NCI-H2227 (cell line): Measurements from ENCODE around the gene ARHGAP30.

Experiments
- DNase-seq: peaks from one replicate; lab custom pipeline; 2025; ENCODE audit not compliant: unreplicated experiment; lab: John Stamatoyannopoulos, UW

The ARHGAP30 gene

DNA sequence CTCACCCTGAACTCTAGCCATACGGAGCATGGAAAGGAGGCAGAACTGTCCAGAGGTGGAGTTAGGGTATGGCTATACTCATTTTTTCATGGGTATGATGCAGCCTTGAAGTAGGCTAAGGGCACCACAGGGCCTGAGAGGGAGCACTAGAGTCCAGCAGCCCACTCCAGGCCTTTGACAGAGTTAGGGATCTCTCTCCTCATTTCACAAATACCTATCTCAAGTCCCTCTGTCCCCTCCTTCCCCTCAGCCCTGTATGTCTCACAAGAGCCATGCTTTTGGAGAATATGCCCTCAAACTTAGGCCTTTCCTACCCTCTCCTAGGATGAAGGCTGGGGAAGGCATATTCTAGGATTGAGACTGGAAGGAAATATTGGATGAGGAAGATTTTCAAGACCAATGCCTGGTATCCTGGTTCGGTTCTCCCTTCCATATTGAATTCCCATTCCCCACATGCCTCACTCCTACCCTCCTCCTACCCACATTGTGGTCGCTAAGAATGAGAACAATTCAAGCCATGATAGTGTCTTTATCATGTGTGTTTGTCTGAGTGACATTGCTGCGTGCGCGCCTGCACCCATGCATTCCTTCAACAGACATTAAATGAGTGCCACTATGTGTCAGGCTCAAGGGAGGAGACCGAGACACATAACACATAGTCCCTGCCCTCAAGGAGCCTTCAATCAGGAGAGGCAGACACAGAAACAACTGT is 22.3 kb upstream of the ARHGAP30 start:
- DNase-seq = no peak

DNA sequence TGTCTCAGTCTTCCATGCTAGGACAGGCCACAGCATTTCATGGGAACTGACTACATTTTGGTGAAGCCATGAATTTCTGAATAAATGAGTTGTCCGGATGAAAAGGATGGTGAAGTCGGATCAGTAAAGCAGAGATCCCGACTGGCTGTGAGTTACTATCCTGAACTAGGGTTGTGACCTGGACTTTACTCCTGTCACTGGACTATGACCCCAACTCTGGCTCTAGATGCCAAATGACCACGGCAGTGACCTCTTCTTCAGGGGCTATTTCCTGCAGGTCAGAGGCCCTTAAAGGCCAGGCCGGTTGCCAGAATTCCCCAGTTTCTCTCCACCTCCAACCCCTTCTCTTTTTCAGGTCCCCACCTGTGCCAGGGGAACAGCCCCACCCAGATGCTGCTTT is 21.4 kb upstream of the ARHGAP30 start:
- DNase-seq = no peak

- DNase-seq = no peak
Observed at GRCh38 chr1:161090617-161091016, 20.9 kb upstream of the ARHGAP30 start.

DNA sequence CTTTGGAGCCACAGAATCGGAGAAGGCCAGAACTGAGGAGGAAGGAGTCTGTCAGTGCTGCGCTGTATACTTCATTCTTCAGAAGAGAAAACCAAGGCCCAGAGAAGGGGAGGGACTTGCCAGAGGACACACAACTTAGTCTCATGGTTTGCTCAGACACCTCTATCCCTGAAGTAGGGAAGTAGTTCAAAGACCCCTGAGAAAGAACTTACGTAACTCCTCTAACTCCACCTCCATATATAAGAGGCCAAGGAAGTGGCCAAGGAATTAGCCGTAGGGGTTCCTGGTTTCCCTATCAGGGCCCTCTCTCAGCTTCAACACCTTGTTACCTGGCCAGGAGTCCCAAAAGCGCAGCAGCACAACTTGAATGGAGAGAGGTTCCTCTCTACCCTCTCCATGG is 20.2 kb upstream of the ARHGAP30 start:
- no peak for DNase-seq

- no peak for DNase-seq
Observed at GRCh38 chr1:161089251-161089924, 19.7 kb upstream of the ARHGAP30 start, which contains the start of gene NECTIN4. Gene NECTIN4 (minus strand): TSS chr1:161089558. CDS start chr1:161089296, 262 bp downstream.

GRCh38 chr1:161088587-161089110 is 19.0 kb upstream of the ARHGAP30 start:
- no peak for DNase-seq

- DNase-seq = no peak
Observed at GRCh38 chr1:161086457-161086856, 16.8 kb upstream of the ARHGAP30 start.

DNA sequence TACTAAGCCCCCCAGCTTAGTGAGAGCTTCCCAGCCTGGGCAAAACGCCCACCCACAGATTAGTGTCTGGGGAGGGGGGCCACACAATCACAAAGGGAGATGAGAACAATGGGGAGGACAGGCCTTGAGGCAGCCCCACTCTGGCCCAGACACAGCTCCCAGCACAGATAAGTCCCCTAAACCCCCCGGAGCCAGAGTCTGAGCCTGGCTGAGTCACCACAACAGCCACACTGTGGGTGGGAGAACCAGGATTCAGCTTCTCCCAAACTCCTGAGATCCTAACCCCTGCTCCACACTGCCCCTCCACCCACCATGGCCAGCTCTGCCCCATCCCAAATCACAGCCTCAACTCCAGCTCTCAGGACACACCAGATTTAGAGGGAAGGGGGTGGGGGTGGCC is 15.5 kb upstream of the ARHGAP30 start:
- DNase-seq = no peak

- DNase-seq = no peak
Observed at GRCh38 chr1:161084597-161084988, 14.9 kb upstream of the ARHGAP30 start.

GRCh38 chr1:161083748-161084596 is 14.3 kb upstream of the ARHGAP30 start:
- DNase-seq = no peak

GRCh38 chr1:161082996-161083747 is 13.5 kb upstream of the ARHGAP30 start:
- no peak for DNase-seq

DNA sequence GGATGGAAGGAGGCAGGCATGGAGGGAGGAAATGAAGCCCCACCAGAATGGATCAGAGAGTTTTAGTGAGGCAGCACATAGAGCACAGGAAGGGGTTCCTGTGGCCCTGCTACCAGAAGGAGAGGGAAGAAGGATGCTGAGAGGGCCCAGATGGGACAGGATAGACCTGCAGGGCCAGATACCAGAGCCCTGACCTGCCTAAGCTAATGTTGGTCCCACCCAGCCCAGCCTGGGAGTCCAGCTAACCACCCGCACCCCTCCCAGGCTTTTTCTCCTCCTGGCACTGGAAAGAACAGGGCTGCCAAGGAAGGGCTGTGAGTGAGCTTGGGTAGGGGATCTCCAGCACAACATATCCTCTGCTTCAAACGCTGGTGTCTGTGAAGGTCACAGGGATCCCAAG is 12.8 kb upstream of the ARHGAP30 start:
- no peak for DNase-seq

GRCh38 chr1:161081519-161081918 is 11.8 kb upstream of the ARHGAP30 start:
- no peak for DNase-seq

DNA sequence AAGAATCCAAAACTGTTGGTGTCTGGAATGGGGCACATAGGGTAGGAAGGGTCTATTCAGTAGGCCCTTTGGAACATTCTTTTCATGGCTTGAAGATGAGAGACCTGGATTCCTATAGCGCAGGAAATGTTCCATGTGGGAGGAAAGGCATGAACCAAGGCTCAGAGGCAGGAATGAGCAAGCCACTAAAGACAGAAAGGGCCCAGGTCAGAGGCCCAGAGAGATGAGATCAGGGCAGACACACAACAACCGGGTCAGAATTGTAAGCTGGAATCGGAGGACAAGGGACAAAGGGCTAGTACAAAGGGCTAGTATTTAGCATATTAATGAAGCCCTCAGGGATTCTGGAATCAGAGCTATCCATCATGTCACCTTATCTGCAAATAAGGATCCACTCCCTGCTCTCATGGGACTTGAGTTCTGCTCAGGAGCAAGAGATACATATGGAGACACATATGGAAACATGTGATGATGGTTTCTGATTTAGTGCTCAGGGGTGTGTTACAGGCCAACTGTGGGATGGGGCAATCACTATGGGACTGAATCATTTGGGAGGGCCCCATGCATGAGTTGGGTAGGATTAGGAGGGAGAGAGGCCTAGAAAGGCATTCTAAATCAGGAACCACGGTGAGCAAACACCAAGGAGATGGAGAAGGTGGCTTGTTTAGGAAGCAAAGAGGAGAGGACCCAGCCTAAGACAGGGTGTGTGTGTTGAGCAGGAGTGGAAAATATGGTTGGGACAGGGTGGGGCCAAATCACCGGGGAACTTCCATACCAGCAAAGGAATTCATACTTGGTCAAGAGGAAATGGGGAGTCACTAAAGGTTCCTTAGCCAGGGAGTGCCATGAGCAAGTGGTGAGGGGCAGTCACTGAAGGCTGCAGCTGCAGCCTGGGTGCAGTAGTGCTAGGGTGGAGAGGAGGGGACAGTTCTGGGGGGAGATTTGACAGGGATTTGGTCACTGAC is 11.0 kb upstream of the ARHGAP30 start:
- DNase-seq = no peak

- no peak for DNase-seq
Observed at GRCh38 chr1:161079436-161080110, 9.9 kb upstream of the ARHGAP30 start.

DNA sequence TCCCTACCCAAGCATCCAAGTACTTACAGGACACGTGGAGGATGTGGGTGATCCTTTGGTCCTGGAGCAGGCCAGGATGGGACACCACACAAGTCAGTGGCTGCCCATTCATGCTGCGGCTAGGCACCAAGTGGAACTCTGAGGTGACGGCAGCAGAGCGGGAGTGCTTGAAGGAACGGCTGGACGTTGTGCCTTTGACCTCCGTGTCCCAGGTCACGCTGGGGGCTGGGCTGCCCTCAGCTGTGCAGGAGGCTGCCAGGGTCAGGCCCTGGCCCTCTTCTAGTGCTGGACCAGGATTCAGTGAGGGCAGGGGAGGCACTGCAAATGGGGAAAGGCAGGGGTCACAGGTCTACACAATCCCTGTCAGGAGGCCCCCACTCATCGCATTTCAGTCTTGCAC is 7.7 kb upstream of the ARHGAP30 start:
- no peak for DNase-seq

DNA sequence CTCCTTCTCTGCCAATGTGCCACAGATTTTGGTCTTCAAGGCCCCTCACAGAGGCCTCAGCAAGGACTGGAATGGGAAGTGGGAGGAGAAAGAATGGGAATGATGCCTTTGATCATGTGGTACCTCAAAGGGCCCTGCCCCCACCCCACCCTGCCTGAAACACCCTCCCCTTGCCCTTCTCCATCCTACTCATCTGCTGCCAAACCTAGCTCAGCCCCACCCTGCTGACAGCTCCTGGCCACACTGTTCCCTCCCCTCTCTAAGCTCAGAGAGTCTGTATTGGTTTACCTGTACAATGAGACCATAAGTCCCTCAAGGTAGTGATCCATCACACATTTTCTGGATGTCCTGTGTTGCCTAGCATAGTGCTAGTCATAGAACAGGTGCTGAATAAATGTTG is 6.7 kb upstream of the ARHGAP30 start:
- no peak for DNase-seq

- no peak for DNase-seq
Observed at GRCh38 chr1:161074676-161075368, 5.1 kb upstream of the ARHGAP30 start.
